RWPE1 (cell line): ENCODE data around the gene TMEM116.

ENCODE experiments used
- CTCF ChIA-PET: fragments of 350-600 bp; sonication (Branson Sonifier 250); formaldehyde crosslinking; extraction: SDS; loops from one replicate; lab custom pipeline; 2021; lab: Yijun Ruan, JAX
- POLR2A ChIA-PET: fragments of 400-600 bp; formaldehyde crosslinking; extraction: SDS; loops from one replicate; lab custom pipeline; 2020; ENCODE audit warnings: antibody characterized with exemption; ENCODE audit not compliant: low non-redundant PET; lab: Yijun Ruan, JAX
- DNase-seq: peaks from one replicate; pipeline ENCODE4 v3.0.0; 2012; ENCODE audit warnings: low spot score
- H3K27ac ChIP-seq: fragments of 450-650 bp; 2 replicates; pipeline ENCODE4 v1.5.1; 2017
- CTCF ChIP-seq: fragments of 450-650 bp; conservative IDR thresholded peaks from 2 replicates; pipeline ENCODE4 v1.5.1; 2017; ENCODE audit warnings: low read depth, mild to moderate bottlenecking

TMEM116 gene

GRCh38 chr12:111925171-111925570 is 87.8 kb downstream of the TMEM116 start:
- POLR2A ChIA-PET = no interaction called here
- CTCF ChIA-PET = no interaction called here
- TF ChIP-seq CTCF = no peak
- no peak overlapping the region for H3K27ac ChIP-seq
- no peak for DNase-seq

- no peak for TF ChIP-seq CTCF
- no peak for DNase-seq
- ChIA-PET POLR2A (no interaction called here), CTCF (no interaction called here)
- no peak overlapping the region for H3K27ac ChIP-seq
Measured at GRCh38 chr12:111907740-111908139, 105.2 kb downstream of the TMEM116 start.

- ChIA-PET POLR2A (no interaction called here), CTCF (no interaction called here)
- no peak for TF ChIP-seq CTCF
- DNase-seq = no peak
- H3K27ac ChIP-seq = no peak overlapping the region
Measured at GRCh38 chr12:111905502-111905901, 107.5 kb downstream of the TMEM116 start.

GRCh38 chr12:111904446-111904975 is 108.5 kb downstream of the TMEM116 start:
- ChIA-PET POLR2A (no interaction called here), CTCF (interaction anchor here (0.5 kb wide), 1 partner anchor 296 kb away, joined by 4 read pairs; no protein-coding TSS in a partner anchor)
- H3K27ac ChIP-seq = no peak overlapping the region
- no peak for TF ChIP-seq CTCF
- no peak for DNase-seq

- no peak for DNase-seq
- TF ChIP-seq CTCF = no peak
- H3K27ac ChIP-seq = no peak overlapping the region
- ChIA-PET CTCF (interaction anchor here (0.6 to 0.7 kb wide), 2 partner anchors 215 to 631 kb away, joined by 3 to 5 read pairs; no protein-coding TSS in a partner anchor), POLR2A (no interaction called here)
Measured at GRCh38 chr12:111901182-111901581, 111.8 kb downstream of the TMEM116 start.

GRCh38 chr12:111894556-111894955 is 118.4 kb downstream of the TMEM116 start:
- no peak for DNase-seq
- TF ChIP-seq CTCF = no peak
- H3K27ac ChIP-seq = no peak overlapping the region
- CTCF ChIA-PET = no interaction called here
- POLR2A ChIA-PET = no interaction called here
